HG03135 (cell line): ENCODE data around the gene OR3A2.
"Not testable (repeated sequence)": the region's sequence is repeated elsewhere in the genome, so short reads cannot be mapped to it uniquely, and the experiment has no call there.

Source experiments
- ATAC-seq: cut with Tn5 transposase; IDR thresholded peaks from one replicate; pipeline ENCODE4 v1.9.1; 2021; ENCODE audit warnings: mild to moderate bottlenecking, moderate library complexity; ENCODE audit not compliant: unreplicated experiment

Gene OR3A2

DNA sequence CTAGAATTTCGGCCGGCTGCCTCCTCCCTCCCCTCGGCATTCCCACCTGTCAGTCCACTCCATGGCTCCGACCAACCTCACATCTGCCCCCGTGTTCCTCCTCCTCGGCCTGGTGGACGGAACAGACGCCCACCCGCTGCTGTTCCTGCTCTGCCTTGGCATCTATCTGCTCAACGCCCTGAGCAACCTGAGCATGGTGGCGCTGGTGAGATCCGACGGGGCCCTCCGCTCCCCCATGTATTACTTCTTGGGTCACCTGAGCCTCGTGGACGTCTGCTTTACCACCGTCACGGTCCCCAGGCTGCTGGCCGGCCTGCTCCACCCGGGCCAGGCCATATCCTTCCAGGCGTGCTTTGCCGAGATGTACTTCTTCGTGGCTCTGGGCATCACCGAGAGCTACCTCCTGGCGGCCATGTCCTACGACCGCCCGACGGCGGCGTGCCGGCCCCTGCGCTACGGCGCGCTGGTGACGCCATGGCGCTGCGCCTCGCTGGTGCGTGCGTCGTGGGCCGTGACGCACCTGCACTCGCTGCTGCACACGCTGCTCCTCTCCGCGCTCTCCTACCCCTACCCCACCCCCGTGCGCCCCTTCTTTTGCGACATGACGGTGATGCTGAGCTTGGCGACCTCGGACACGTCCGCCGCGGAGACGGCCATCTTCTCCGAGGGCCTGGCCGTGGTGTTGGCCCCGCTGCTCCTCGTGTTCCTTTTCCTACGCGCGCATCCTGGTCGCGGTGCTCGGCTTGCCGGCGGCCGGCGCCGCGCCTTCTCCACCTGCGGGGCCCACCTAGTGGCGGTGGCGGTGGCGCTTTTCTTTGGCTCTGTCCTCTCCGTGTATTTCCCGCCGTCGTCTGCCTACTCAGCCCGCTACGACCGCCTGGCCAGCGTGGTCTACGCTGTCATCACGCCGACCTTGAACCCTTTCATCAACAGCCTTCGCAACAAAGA, at the start of gene OR3A2:
OR3A2 (minus strand) TSS at position 440 of the 948 bp plus-strand sequence.
- no peak for ATAC-seq

GRCh38 chr17:3433741-3434140, 47.6 kb upstream of the OR3A2 start, which contains the start of gene OR1E2:
OR1E2 (minus strand) TSS chr17:3433841; CDS start chr17:3433841, 0 bp downstream.
- no peak for ATAC-seq

- ATAC-seq: not testable (repeated sequence)
Measured at GRCh38 chr17:3433215-3433614, 47.1 kb upstream of the OR3A2 start.

DNA sequence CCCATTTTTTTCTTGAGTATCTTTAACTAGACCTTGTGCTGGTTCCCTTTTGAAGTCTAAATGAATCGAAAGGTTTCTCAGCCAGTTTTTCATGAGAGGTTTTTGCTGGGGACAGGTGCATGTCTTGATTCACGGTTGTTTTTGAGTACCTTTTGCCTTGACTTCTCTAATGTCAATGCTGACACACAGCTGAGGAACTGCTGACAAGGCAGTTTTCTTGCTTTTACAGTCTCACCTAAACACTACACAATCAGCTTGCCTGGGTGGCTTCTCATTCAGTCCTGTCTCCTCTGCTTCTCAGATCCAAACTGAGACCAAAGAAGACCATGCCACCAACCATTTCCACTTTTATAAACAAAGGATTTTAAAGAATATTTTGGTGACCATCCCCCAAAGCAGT, 32.1 kb upstream of the OR3A2 start:
- no peak for ATAC-seq

GRCh38 chr17:3415610-3416009, 29.5 kb upstream of the OR3A2 start:
- ATAC-seq: no peak

DNA sequence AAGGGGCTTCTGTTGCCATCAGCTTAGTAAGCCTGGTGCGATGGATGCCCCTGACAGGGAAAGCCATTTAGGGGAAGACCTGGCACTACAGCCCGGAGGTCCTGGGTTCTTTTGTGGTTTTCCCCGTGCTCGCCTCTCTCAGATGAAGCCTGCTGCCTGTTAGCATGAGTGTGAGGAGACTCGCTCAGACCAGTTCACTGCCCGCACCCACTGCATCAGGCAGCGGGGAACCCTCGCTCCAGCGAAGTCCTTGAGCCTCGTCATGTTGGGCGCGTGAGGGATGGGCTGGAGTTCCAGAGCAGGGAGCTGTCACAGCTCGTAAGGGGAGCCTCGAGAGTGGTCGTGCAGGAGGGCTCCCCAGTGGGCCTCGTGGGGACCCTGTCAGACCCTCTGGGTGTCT, 26.1 kb upstream of the OR3A2 start:
- not testable (repeated sequence) for ATAC-seq

DNA sequence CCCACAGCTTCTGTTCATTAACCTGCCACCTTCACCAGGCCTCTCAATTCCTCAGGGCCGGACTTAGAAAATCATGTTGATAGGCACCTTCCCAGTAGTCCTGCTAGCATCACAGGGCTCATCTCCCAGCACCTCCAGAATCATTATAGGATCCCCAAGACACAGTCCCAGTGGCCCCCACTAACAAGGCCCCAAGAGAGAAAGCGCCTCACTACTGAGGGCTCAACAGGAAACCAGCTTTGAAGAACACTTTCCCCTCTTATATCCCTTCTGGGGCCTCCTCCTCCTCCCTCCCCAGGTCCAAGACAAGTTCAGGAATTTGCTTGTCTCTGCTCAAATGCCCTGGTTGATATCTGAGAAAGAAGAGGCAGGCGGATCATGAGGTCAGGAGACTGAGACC, 25.0 kb upstream of the OR3A2 start, which contains the start of gene OR3A3:
OR3A3 (plus strand) TSS at position 301 of the 400 bp plus-strand sequence.
- ATAC-seq: no peak

DNA sequence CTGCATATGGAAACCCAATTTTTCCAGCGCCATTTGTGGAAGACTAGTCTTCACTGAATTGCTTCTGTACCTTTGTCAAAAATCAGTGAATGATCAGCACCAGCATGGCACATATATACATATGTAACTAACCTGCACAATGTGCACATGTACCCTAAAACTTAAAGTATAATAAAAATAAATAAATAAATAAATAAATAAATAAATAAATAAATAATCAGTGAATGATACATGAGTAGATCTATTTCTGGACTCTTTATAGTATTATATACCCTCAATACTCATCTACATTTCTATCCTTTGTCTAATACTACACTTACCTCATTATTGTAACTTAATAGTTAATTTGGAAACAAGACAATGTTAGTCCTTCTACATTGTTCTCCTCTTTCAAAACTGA, 17.7 kb upstream of the OR3A2 start:
- ATAC-seq: not testable (repeated sequence)

GRCh38 chr17:3401786-3402185, 15.7 kb upstream of the OR3A2 start:
- no peak for ATAC-seq

- no peak for ATAC-seq
Measured at GRCh38 chr17:3400055-3400454, 13.9 kb upstream of the OR3A2 start.

- ATAC-seq: no peak
Measured at GRCh38 chr17:3398310-3398709, 12.2 kb upstream of the OR3A2 start, which contains the start of gene OR1E1. OR1E1 (minus strand) TSS chr17:3398410; CDS start chr17:3398410, 0 bp downstream.

- ATAC-seq: not testable (repeated sequence)
Measured at GRCh38 chr17:3397801-3398200, 11.7 kb upstream of the OR3A2 start.

DNA sequence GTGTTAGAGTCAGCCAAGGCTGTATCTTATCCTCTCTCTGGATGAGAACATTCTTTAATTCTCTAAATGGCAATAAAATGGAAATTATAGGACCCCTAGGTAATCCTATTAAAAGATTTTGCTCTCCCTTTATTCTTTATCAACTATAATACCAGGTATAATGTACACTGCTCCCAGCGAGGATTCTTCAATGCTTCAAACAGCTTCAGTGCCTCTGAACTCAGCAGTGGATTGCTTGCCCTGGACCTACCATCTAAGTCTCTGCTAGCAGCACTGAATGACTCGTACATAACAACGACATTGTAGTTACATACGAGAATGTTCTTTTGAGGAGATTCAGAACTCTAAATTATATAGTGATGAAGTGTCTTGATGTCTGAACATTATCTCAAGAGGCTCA, 3.7 kb upstream of the OR3A2 start:
- no peak for ATAC-seq

DNA sequence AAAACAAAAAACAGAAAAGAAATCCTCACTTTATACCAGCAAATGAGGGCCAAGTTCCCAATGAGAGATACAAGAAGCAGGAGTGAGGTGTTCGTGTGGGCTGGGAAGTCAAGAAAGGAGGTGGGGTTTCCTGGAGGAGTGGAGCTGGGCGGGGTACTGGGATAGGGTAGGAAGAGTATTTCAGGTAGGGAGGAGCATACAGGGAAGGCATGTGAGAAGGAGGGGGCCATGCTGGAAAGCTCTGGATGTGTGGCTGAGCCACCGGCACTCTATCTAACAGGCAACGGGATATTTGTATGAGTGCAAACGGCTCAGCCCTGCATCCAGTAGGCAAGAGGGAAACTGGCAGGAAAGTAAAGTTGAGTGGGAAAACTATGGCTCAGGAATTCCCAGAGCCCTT, 4.2 kb downstream of the OR3A2 start:
- no peak for ATAC-seq

DNA sequence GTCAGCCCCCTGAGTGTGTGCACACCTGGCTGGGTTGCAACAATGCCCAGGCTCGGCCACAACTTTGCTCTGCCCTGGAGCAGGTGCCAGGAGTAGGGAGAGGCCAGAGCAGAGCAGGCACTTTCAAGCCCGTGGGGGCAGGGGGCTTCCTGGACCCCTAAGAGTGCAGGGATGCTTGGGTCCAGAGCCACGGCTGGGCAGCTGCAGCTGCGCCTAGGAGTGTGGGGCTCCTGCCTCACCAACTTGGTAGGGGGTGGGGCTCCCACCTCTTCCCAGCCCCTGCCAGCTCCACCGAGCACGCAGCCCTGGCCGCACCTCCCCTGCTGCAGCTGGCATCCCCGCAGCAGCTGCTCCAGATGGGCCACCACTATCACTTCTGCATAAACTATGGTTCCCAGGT, 7.8 kb downstream of the OR3A2 start:
- no peak for ATAC-seq

GRCh38 chr17:3371167-3371566, 14.9 kb downstream of the OR3A2 start:
- not testable (repeated sequence) for ATAC-seq

DNA sequence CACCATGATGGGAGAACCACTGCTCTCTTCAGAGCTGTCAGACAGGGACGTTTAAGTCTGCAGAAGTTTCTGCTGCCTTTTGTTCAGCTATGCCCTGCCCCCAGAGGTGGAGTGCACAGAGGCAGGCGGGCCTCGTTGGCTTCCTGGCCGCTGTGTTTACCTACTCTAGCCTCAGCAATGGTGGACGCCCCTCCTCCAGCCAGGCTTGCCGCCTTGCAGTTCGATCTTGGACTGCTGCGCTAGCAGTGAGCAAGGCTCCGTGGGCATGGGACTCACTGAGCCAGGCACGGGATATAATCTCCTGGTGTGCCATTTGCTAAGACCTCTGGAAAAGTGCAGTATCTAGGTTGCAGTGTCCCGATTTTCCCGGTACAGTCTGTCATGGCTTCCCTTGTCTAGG, 43.3 kb downstream of the OR3A2 start:
- not testable (repeated sequence) for ATAC-seq

DNA sequence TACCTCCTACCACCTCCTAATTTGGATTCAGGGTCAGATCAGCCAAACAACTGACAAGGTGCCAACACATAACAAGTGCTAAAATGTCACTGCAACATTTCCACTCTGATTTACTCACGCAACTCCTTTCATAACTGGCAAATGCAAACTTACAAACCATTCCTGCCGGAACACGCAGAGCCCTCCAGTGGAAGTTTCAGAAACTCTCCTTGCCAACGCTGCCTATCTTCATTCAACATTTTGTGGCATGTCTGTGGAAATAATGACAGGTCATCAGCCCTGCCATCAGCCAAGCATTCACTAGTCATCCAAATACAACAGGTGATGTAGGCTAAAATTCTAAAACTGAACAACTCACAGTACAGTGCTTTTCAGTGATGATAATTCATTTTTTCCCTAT, 50.2 kb downstream of the OR3A2 start:
- ATAC-seq: no peak

DNA sequence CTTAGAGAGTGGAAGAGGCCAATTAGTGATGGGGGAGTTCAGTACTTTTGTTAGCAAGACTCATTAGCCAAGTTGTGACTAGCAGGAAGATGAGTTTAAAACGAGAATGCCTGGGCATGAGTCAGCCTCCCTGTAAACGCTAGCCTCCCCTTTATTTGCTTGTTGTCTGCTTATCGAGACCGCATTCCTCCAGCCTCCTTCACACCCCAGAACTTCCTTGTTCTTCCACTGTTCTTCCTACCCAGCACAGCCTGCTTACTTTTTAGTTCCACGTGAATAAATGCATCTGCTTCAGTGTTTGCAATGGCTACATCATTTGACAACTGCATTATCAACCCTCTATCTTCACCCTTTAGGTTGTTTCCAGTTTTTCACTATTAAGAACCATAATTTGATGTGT, 67.8 kb downstream of the OR3A2 start:
- ATAC-seq: no peak

DNA sequence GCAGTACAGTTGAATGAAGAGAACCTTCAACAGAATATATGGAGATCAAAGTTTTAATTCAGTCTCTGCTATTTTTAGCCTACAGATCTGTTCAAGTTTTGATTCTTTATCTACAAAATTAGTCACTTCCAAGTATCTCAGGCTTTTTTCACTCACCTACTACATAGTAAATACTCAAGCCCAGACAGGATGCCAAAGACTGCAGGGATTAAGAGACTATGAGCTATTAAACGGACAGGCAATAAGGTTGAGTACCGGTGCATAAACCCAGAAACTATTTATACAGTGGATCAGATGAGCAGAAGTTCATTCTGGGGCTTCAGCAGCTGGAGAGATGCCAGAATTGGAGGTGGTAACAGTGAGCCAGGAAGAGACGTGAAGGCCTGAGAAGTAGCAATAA, 69.3 kb downstream of the OR3A2 start:
- ATAC-seq: no peak

DNA sequence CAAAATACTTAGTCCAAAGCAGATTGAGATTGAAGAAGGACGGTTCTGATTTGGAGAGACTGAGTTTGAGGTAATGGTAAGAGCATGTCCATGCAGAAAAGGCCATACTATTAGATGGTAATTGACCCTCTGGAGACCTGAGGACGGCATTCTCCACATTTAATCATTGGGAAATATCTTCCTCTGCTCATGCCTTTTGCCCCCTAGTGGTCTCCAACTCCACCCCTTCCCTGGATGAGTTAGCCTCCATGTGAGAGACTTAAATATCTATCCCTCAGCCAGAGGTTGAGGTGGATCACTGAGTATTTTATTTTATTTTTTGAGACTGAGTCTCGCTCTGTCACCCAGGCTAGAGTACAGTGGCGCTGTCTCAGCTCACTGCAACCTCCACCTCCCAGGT, 77.5 kb downstream of the OR3A2 start:
- ATAC-seq: no peak

DNA sequence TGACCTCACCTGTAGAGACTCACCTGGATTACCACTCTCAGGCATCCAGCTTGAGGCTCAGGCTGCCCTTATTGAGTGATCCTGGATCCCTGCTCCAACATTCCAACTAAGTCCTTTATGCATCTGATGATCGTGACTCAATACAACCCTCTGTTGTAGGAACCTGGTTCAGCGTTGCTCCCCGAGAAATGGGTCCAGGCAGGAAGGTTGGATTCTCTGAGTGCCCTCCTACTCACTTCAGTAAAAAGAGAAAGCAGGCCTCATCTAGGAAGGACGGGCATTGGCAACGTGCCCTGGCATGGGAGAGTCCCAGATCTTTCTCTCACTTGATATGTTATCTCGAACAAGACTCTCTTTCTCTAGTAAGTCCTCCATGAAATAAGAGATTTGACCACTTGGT, 87.8 kb downstream of the OR3A2 start, which contains the start of gene OR3A1:
OR3A1 (minus strand) TSS at position 101 of the 400 bp plus-strand sequence. CDS start 5,778 bp downstream, outside the sequence.
- ATAC-seq: no peak
